Measurements from ENCODE around the gene CDC42BPA. TPM values are rescaled to one million over a fixed set of nuclear protein-coding genes. Genes with fewer than 3 reads are reported as not detected.

The CDC42BPA gene
- total and polyA plus RNA-seq, 2 of the 13 experiments (the other 11 are each of a cell fraction or from before 2014, with no cell fraction given), result 6.5 to 16.0 TPM

- TF ChIP-seq ZMYM4 (CRISPR knock-in tag; IDR thresholded peaks at IDR 0.05) (no peak), ZFYVE20 (CRISPR knock-in tag; IDR thresholded peaks at IDR 0.05; ENCODE audit: borderline replicate concordance, low read depth) (no peak), MNT (IDR thresholded peaks at IDR 0.05) (no peak)
Measured at GRCh38 chr1:226940806-226941067, 377.6 kb downstream of the CDC42BPA start (continued).

GRCh38 chr1:226940029-226940805 is 378.1 kb downstream of the CDC42BPA start, which contains the start of gene COQ8A:
TSS of gene COQ8A (plus strand) at chr1:226940294. CDS start at chr1:226961386, 21,092 bp downstream.
- no TSS peak for BruUV-seq (replicated peaks)
- ChIA-PET CTCF (ENCODE audit: low intra/inter-chr PET ratio, low total read pairs) (no interaction called here), POLR2A (interaction anchor here (0.9 to 3.2 kb wide), 7 partner anchors 8 to 54 kb away, joined by 3 to 35 read pairs (median 6); no protein-coding TSS in a partner anchor)
- intact Hi-C loops (cut with micrococcal nuclease; ENCODE audit: unreplicated experiment) (no loop called here), in situ Hi-C loops (cut with HindIII; ENCODE audit: extremely low pct_ligation_motif_present, low pct_unique_long_range_greater_than_20kb) (no loop called here)
- Histone ChIP-seq H3K4me2 (ENCODE audit: low read depth, low read length) (peak within 1 kb of the TSS; percentile 96), H3K27ac (ENCODE audit: extremely low read length, insufficient read depth, low read length) (peak within 1 kb of the TSS; percentile 97), H3K4me1 (ENCODE audit: insufficient read depth, low read length) (peaks cover 62% of the 10 kb centered on the region), H2AFZ (ENCODE audit: low read length) (no peak within 1 kb of the TSS), H3K27me3 (ENCODE audit: control insufficient read depth in 1 of 2, insufficient read depth in 2 of 2, low read length in 2 of 2) (no peaks in the 10 kb centered on the region; a peak in 1 of 5 replicates), H3K4me3 (replicated peaks in 1 of 3; ENCODE audit: insufficient read depth in 1 of 3, low read depth in 2 of 3, low read length in 3 of 3) (peak within 1 kb of the TSS; percentile 77 to 83 (median 80)), H3K79me2 (ENCODE audit: insufficient read depth, low read length) (peaks cover 45% of the 10 kb centered on the region), H3K9me3 (ENCODE audit: low read length) (peaks cover 4% of the 10 kb centered on the region; the same call in 1 of the 2 replicates), H4K20me1 (ENCODE audit: insufficient read depth, low read length) (peaks cover 8% of the 10 kb centered on the region; the same call in 1 of the 2 replicates), H3K9ac (ENCODE audit: insufficient read depth, low read depth, low read length) (peak within 1 kb of the TSS; percentile 90), H3K36me3 (replicated peaks in 1 of 2; ENCODE audit: control insufficient read depth in 1 of 2, insufficient read depth in 2 of 2, low read length in 2 of 2) (no peaks in the 10 kb centered on the region)
- WGBS (ENCODE audit: low lambda C conversion rate), result 0% methylated on average over 10 of the region's 73 CpGs
- ATAC-seq, result peak; percentile 94
- peak; percentile 94 for FAIRE-seq
- DNase-seq (ENCODE audit: low spot score), result peak; percentile 99
- TF ChIP-seq ZNF260 (CRISPR knock-in tag; IDR thresholded peaks at IDR 0.05; ENCODE audit: borderline replicate concordance, low read depth) (no peak), IRF9 (CRISPR knock-in tag; IDR thresholded peaks at IDR 0.05; ENCODE audit: borderline replicate concordance) (peak; percentile 62), AGO1 (IDR thresholded peaks at IDR 0.05; ENCODE audit: low read depth, low read length, poor library complexity, severe bottlenecking) (no peak), SNAPC5 (CRISPR knock-in tag; IDR thresholded peaks at IDR 0.05; ENCODE audit: borderline replicate concordance) (no peak), ZNF703 (CRISPR knock-in tag; IDR thresholded peaks at IDR 0.05; ENCODE audit: borderline replicate concordance) (peak; percentile 45; the same call in 1 of the 2 replicates), GLMP (CRISPR knock-in tag; IDR thresholded peaks at IDR 0.05; ENCODE audit: borderline replicate concordance) (0 out of 2 replicates have a peak, but pooled peaks have one; percentile 59), BORCS8-MEF2B (CRISPR knock-in tag; IDR thresholded peaks at IDR 0.05) (peak; percentile 32), ZNF33A (CRISPR knock-in tag; IDR thresholded peaks at IDR 0.05; ENCODE audit: borderline replicate concordance) (0 out of 2 replicates have a peak, but pooled peaks have one; percentile 77), ZNF468 (CRISPR knock-in tag; IDR thresholded peaks at IDR 0.05) (0 out of 2 replicates have a peak, but pooled peaks have one; percentile 52), NR2F1 (CRISPR knock-in tag; IDR thresholded peaks at IDR 0.05) (no peak), MEIS1 (CRISPR knock-in tag; IDR thresholded peaks at IDR 0.05; ENCODE audit: borderline replicate concordance) (peak; percentile 13; the same call in 1 of the 2 replicates)
